ENCODE data around the gene OGFOD2.

DNA sequence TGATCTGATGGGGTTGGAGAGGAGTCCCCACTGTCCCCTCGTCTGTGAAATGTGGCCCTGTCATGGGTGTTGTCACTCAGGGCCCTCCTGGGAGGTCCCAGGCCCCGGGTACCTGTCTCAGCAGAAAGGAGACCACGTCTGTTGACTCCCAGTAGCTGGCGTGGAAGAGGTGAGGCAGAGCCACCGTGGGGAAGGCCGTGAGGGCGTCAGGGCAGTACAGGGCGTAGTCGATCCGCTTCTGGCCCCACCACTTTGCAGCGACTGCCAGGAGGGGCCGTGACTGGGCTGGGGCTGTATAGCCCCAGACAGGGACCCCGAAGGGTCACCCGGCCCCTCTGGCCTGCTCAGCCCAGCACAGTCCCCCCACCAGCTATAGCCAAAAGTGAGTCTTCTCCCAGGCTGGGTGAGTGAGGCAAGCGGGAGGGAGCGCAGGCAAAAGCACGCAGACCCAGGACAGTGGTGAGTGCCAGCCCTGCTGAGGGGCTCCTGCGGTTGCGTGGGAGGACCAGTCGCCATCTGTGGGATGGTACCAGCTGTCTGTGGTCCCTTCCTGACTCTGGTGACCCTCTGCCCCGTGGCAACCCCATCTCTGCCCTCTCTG is 13.7 kb downstream of the OGFOD2 start:
- TF ChIP-seq, protein P1, sequence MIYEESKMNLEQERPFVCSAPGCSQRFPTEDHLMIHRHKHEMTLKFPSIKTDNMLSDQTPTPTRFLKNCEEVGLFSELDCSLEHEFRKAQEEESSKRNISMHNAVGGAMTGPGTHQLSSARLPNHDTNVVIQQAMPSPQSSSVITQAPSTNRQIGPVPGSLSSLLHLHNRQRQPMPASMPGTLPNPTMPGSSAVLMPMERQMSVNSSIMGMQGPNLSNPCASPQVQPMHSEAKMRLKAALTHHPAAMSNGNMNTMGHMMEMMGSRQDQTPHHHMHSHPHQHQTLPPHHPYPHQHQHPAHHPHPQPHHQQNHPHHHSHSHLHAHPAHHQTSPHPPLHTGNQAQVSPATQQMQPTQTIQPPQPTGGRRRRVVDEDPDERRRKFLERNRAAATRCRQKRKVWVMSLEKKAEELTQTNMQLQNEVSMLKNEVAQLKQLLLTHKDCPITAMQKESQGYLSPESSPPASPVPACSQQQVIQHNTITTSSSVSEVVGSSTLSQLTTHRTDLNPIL (CRISPR knock-in tag; IDR thresholded peaks at IDR 0.05; ENCODE audit: low read depth): no peak
- TF ChIP-seq, protein P2, sequence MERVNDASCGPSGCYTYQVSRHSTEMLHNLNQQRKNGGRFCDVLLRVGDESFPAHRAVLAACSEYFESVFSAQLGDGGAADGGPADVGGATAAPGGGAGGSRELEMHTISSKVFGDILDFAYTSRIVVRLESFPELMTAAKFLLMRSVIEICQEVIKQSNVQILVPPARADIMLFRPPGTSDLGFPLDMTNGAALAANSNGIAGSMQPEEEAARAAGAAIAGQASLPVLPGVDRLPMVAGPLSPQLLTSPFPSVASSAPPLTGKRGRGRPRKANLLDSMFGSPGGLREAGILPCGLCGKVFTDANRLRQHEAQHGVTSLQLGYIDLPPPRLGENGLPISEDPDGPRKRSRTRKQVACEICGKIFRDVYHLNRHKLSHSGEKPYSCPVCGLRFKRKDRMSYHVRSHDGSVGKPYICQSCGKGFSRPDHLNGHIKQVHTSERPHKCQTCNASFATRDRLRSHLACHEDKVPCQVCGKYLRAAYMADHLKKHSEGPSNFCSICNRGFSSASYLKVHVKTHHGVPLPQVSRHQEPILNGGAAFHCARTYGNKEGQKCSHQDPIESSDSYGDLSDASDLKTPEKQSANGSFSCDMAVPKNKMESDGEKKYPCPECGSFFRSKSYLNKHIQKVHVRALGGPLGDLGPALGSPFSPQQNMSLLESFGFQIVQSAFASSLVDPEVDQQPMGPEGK (CRISPR knock-in tag; IDR thresholded peaks at IDR 0.05; ENCODE audit: borderline replicate concordance): no peak
- TF ChIP-seq ZNF70 (CRISPR knock-in tag; IDR thresholded peaks at IDR 0.05): no peak
